SK-N-SH (cell line): Measurements from ENCODE around the gene ETV6.

Experiments used
- CTCF ChIP-seq: fragments of 200-600 bp; sonication (generic); IDR thresholded peaks from 2 replicates; pipeline ENCODE4 v1.6.1; 2017; ENCODE audit warnings: antibody characterized with exemption, mild to moderate bottlenecking, moderate library complexity
- GABPA ChIP-seq: IDR thresholded peaks from 2 replicates; pipeline ENCODE4 v1.4.0; 2012; ENCODE audit warnings: low read depth, mild to moderate bottlenecking
- JUND ChIP-seq: IDR thresholded peaks from 2 replicates; pipeline ENCODE4 v1.4.0; 2012
- MEF2A ChIP-seq: IDR thresholded peaks from 2 replicates; pipeline ENCODE4 v1.4.0; 2012; ENCODE audit warnings: low read depth, borderline replicate concordance
- PBX3 ChIP-seq: IDR thresholded peaks from 2 replicates; pipeline ENCODE4; 2012
- POLR2AphosphoS5 ChIP-seq: IDR thresholded peaks from 2 replicates; pipeline ENCODE4 v1.6.1; 2012; ENCODE audit warnings: low read depth, low read length
- RFX5 ChIP-seq: IDR thresholded peaks from 2 replicates; pipeline ENCODE4 v1.6.1; 2012; ENCODE audit warnings: mild to moderate bottlenecking, improper control_type of control experiment, low read length
- RXRA ChIP-seq: IDR thresholded peaks from 2 replicates; pipeline ENCODE4 v1.4.0; 2012; ENCODE audit warnings: low read depth, mild to moderate bottlenecking, borderline replicate concordance
- TAF1 ChIP-seq: IDR thresholded peaks from 2 replicates; pipeline ENCODE4 v1.6.1; 2012; ENCODE audit warnings: low read depth, mild to moderate bottlenecking, low read length, moderate library complexity, borderline replicate concordance

- no peak for TF ChIP-seq CTCF
- TF ChIP-seq POLR2AphosphoS5, result no peak
- no peak for TF ChIP-seq RFX5
- TF ChIP-seq JUND, result no peak
- no peak for TF ChIP-seq RXRA
- no peak for TF ChIP-seq TAF1
- no peak for TF ChIP-seq MEF2A
- no peak for TF ChIP-seq GABPA
- TF ChIP-seq PBX3, result no peak
These were observed 214.0 kb downstream of the ETV6 start for GRCh38 chr12:11863478-11863906.
